HepG2 (cell line): ENCODE results near the gene NFX1.

Source experiments
- NFRKB ChIP-seq: fragments of 450-650 bp; IDR thresholded peaks from 2 replicates; pipeline ENCODE4 v1.6.1; 2017
- PHF8 ChIP-seq: sonication (generic); formaldehyde crosslinking; IDR thresholded peaks from 2 replicates; pipeline ENCODE4 v1.5.0; 2020; ENCODE audit warnings: missing genetic modification reagents
- SUZ12 ChIP-seq: fragments of 150-350 bp; IDR thresholded peaks from 2 replicates; pipeline ENCODE4 v1.6.1; 2014; ENCODE audit warnings: low read depth, low read length
- ZFP1 ChIP-seq: IDR thresholded peaks from 2 replicates; pipeline ENCODE4 v1.6.1; 2016

DNA sequence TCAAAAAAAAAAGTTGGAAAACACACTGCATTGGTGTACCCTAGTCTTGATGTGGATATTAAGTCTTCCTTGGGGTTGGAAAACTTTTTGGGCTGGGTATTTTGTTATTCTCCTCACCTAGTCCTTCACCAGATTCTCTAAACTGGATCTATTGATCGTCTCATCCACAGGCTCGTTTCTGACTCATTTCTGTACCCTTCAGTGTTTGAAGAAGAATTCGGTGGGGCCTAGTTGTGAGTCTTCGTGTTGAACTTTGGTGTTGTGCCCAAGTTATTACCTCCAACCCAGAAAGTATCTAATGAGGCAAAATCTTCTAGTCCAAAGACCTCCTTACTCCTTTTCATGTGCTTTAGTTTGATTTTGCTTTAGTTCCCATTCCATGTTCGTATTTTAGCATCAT lies 1.6 kb downstream of the NFX1 start:
- TF ChIP-seq PHF8 (CRISPR knock-in tag) (no peak), SUZ12 (no peak), ZFP1 (no peak), NFRKB (no peak)
